IMR-90 (cell line): ENCODE measurements around the gene ACSL6. TPM values are rescaled to one million over a fixed set of nuclear protein-coding genes. Genes with fewer than 3 reads are reported as not detected.

Experiments used
- ATAC-seq: fragments of 200-7000 bp; cut with Tn5 transposase; 2 replicates; pipeline ENCODE4 v1.9.1; 2020; ENCODE audit warnings: low read depth, mild to moderate bottlenecking, moderate library complexity
- BruUV-seq: library from RNA; stranded (reverse); fragments of 400-500 nt; replicated peaks from 2 replicates; lab custom pipeline; 2021; lab: Mats Ljungman, UMichigan
- CTCF ChIA-PET: fragments of 300-600 bp; formaldehyde crosslinking; extraction: SDS; loops from one replicate; lab custom pipeline; 2021; ENCODE audit warnings: antibody characterized with exemption; lab: Yijun Ruan, JAX
- POLR2A ChIA-PET: fragments of 300-600 bp; sonication (Branson Sonifier 250); formaldehyde crosslinking; loops from one replicate; lab custom pipeline; 2022; ENCODE audit warnings: antibody characterized with exemption; ENCODE audit not compliant: unreplicated experiment; lab: Charles Lee
- DNase-seq: peaks from one replicate; pipeline ENCODE4 v3.0.0; 2013
- H2AFZ ChIP-seq: replicated peaks from 2 replicates; pipeline ENCODE3; 2013; ENCODE audit warnings: low read length, mild to moderate bottlenecking; ENCODE audit not compliant: poor library complexity
- H2AK5ac ChIP-seq: 2 replicates; pipeline ENCODE4 v1.6.1; 2013; ENCODE audit warnings: low read depth, low read length, inconsistent platforms
- H2AK9ac ChIP-seq: replicated peaks from 2 replicates; pipeline ENCODE3; 2013; ENCODE audit warnings: mild to moderate bottlenecking, low read depth, low read length, moderate library complexity; ENCODE audit not compliant: poor library complexity
- H2BK120ac ChIP-seq: 2 replicates; pipeline ENCODE4 v1.6.1; 2013; ENCODE audit warnings: low read depth, low read length, inconsistent platforms
- H2BK15ac ChIP-seq: 3 replicates; pipeline ENCODE4 v1.6.1; 2013; ENCODE audit warnings: low read depth, low read length, inconsistent platforms
- H2BK20ac ChIP-seq: 2 replicates; pipeline ENCODE4 v1.6.1; 2013; ENCODE audit warnings: low read depth, mild to moderate bottlenecking, inconsistent platforms, low read length, moderate library complexity
- H2BK5ac ChIP-seq: 2 replicates; pipeline ENCODE4 v1.6.1; 2013; ENCODE audit warnings: mild to moderate bottlenecking, low read depth, low read length, inconsistent platforms; ENCODE audit not compliant: poor library complexity, severe bottlenecking
- H3K14ac ChIP-seq: replicated peaks from 2 replicates; pipeline ENCODE4 v1.6.1; 2013; ENCODE audit warnings: low read depth, low read length, inconsistent platforms
- H3K18ac ChIP-seq: 2 replicates; pipeline ENCODE4 v1.6.1; 2013; ENCODE audit warnings: low read depth, low read length, control low read depth
- H3K23ac ChIP-seq: 2 replicates; pipeline ENCODE4 v1.6.1; 2013; ENCODE audit warnings: low read depth, low read length, inconsistent platforms
- H3K27ac ChIP-seq: 2 replicates; pipeline ENCODE4 v1.5.1; 2013; ENCODE audit warnings: mild to moderate bottlenecking, control low read depth, low read length; ENCODE audit not compliant: insufficient read depth
- H3K27me3 ChIP-seq: 2 replicates; pipeline ENCODE4 v1.6.1; 2013; ENCODE audit warnings: low read length; ENCODE audit not compliant: control insufficient read depth, insufficient read depth
- H3K36me3 ChIP-seq: 2 replicates; pipeline ENCODE4 v1.6.1; 2013; ENCODE audit warnings: low read length, mixed read lengths; ENCODE audit not compliant: control insufficient read depth, insufficient read depth
- H3K4ac ChIP-seq: 2 replicates; pipeline ENCODE4 v1.6.1; 2013; ENCODE audit warnings: low read depth, low read length, inconsistent platforms
- H3K4me1 ChIP-seq: 2 replicates; pipeline ENCODE4 v1.6.1; 2013; ENCODE audit warnings: low read length, mixed read lengths; ENCODE audit not compliant: control insufficient read depth, insufficient read depth
- H3K4me2 ChIP-seq: 2 replicates; pipeline ENCODE4 v1.6.1; 2013; ENCODE audit warnings: low read depth, mild to moderate bottlenecking, control low read depth, low read length, moderate library complexity
- H3K4me3 ChIP-seq: 2 replicates; pipeline ENCODE4 v1.5.1; 2013; ENCODE audit warnings: low read depth, mild to moderate bottlenecking, control low read depth, low read length, moderate library complexity; ENCODE audit not compliant: insufficient read depth
- H3K56ac ChIP-seq: 2 replicates; pipeline ENCODE4 v1.6.1; 2013; ENCODE audit warnings: low read length, inconsistent platforms; ENCODE audit not compliant: insufficient read depth; ENCODE audit errors: extremely low read depth
- H3K79me1 ChIP-seq, 2 experiments: 2 replicates each; pipeline ENCODE4 v1.6.1; 2013; ENCODE audit warnings: low read length in 2 of 2, inconsistent platforms in 1 of 2, low read depth in 1 of 2
- H3K9ac ChIP-seq: 2 replicates; pipeline ENCODE4 v1.6.1; 2013; ENCODE audit warnings: low read depth, low read length, control low read depth
- H3K9me1 ChIP-seq: 2 replicates; pipeline ENCODE4 v1.6.1; 2013; ENCODE audit warnings: low read length, inconsistent platforms; ENCODE audit not compliant: insufficient read depth
- H3K9me3 ChIP-seq: 2 replicates; pipeline ENCODE4 v1.6.1; 2013; ENCODE audit warnings: low read length; ENCODE audit not compliant: control insufficient read depth, insufficient read depth
- H4K20me1 ChIP-seq: 2 replicates; pipeline ENCODE4 v1.6.1; 2013; ENCODE audit warnings: low read length, inconsistent platforms; ENCODE audit not compliant: insufficient read depth
- H4K5ac ChIP-seq: 2 replicates; pipeline ENCODE4 v1.6.1; 2013; ENCODE audit warnings: mild to moderate bottlenecking, low read depth, low read length, control low read depth
- H4K8ac ChIP-seq, 2 experiments: 2 replicates each; pipeline ENCODE4 v1.6.1; 2013; ENCODE audit warnings: low read depth in 2 of 2, low read length in 2 of 2, control low read depth in 1 of 2, inconsistent platforms in 1 of 2
- H4K91ac ChIP-seq: 2 replicates; pipeline ENCODE4 v1.6.1; 2013; ENCODE audit warnings: low read depth, low read length, inconsistent platforms; ENCODE audit not compliant: insufficient read depth
- BHLHE40 ChIP-seq: fragments of 150-350 bp; IDR thresholded peaks from 2 replicates; pipeline ENCODE4 v1.6.1; 2016; ENCODE audit warnings: mild to moderate bottlenecking, low read depth, low read length
- CEBPB ChIP-seq: IDR thresholded peaks from 2 replicates; pipeline ENCODE4 v1.6.1; 2012; ENCODE audit warnings: low read depth, low read length, improper control_type of control experiment
- CHD1 ChIP-seq: IDR thresholded peaks from 2 replicates; pipeline ENCODE4 v1.6.1; 2012; ENCODE audit warnings: low read depth, low read length, improper control_type of control experiment
- CTCF ChIP-seq: conservative IDR thresholded peaks from 2 replicates; pipeline ENCODE4 v1.5.1; 2012; ENCODE audit warnings: mild to moderate bottlenecking, low read depth, low read length, improper control_type of control experiment
- ELK1 ChIP-seq: fragments of 150-350 bp; IDR thresholded peaks from 2 replicates; pipeline ENCODE4 v1.6.1; 2016; ENCODE audit warnings: low read depth, mild to moderate bottlenecking, low read length, moderate library complexity, borderline replicate concordance
- FOS ChIP-seq: fragments of 150-350 bp; IDR thresholded peaks from 2 replicates; pipeline ENCODE4 v1.6.1; 2016; ENCODE audit warnings: low read depth, low read length
- MAFK ChIP-seq: IDR thresholded peaks from 2 replicates; pipeline ENCODE4 v1.6.1; 2012; ENCODE audit warnings: low read depth, low read length, improper control_type of control experiment
- MAZ ChIP-seq: IDR thresholded peaks from 2 replicates; pipeline ENCODE4 v1.6.1; 2012; ENCODE audit warnings: low read depth, mild to moderate bottlenecking, low read length, improper control_type of control experiment, moderate library complexity, borderline replicate concordance
- MXI1 ChIP-seq: IDR thresholded peaks from 2 replicates; pipeline ENCODE4 v1.6.1; 2012; ENCODE audit warnings: low read depth, mild to moderate bottlenecking, low read length, moderate library complexity, borderline replicate concordance
- NFE2L2 ChIP-seq: fragments of 150-350 bp; IDR thresholded peaks from 2 replicates; pipeline ENCODE4 v1.6.1; 2016; ENCODE audit warnings: low read depth, mild to moderate bottlenecking, low read length
- POLR2A ChIP-seq: IDR thresholded peaks from 2 replicates; pipeline ENCODE4 v1.6.1; 2012; ENCODE audit warnings: mild to moderate bottlenecking, low read depth, low read length
- RAD21 ChIP-seq: IDR thresholded peaks from 2 replicates; pipeline ENCODE4 v1.6.1; 2012; ENCODE audit warnings: low read length, improper control_type of control experiment
- RCOR1 ChIP-seq: IDR thresholded peaks from 2 replicates; pipeline ENCODE4 v1.6.1; 2012; ENCODE audit warnings: mild to moderate bottlenecking, low read length, improper control_type of control experiment; ENCODE audit not compliant: insufficient replicate concordance
- RFX5 ChIP-seq: IDR thresholded peaks from 2 replicates; pipeline ENCODE4 v1.8.0; 2012; ENCODE audit warnings: low read depth, mild to moderate bottlenecking, low read length, moderate library complexity
- SMC3 ChIP-seq: fragments of 150-350 bp; IDR thresholded peaks from 2 replicates; pipeline ENCODE4 v1.6.1; 2016; ENCODE audit warnings: low read depth, mild to moderate bottlenecking, antibody characterized with exemption, low read length, moderate library complexity
- USF2 ChIP-seq: fragments of 150-350 bp; IDR thresholded peaks from 2 replicates; pipeline ENCODE4 v1.6.1; 2017; ENCODE audit warnings: mild to moderate bottlenecking, antibody characterized with exemption, low read length, low read depth
- WGBS, 2 experiments: methylation state at CpG; one replicate each; pipeline versions ENCODE4 v1.1.5 to v1.1.7; 2013; ENCODE audit warnings: missing lambda C conversion rate in 2 of 2; ENCODE audit not compliant: insufficient read length in 1 of 2; ENCODE audit errors: extremely low coverage in 2 of 2; 5-methylcytosine and 5-hydroxymethylcytosine counted together
- dilution Hi-C: fragments of 300-500 bp; cut with HindIII; formaldehyde crosslinking; loops from one replicate; pipeline ENCODE4 v1.14.3; 2018; ENCODE audit warnings: low sequenced_read_pairs; ENCODE audit not compliant: unreplicated experiment
- in situ Hi-C: fragments of 300-500 bp; cut with MboI; formaldehyde crosslinking; loops from 3 replicates; pipeline ENCODE4 v1.14.3; 2019; ENCODE audit warnings: low sequenced_read_pairs, inconsistent platforms, mixed read lengths
- intact Hi-C: fragments of 100-400 bp; cut with micrococcal nuclease; formaldehyde crosslinking; loops from 2 replicates; pipeline ENCODE4 v1.10.0; 2022
- polyA plus RNA-seq, 3 experiments: library from polyadenylated mRNA; depleted of rRNA; stranded (reverse); fragments of >200 nt; gene quantifications; 2 replicates each; pipeline ENCODE4 v1.2.3, GENCODE V29; 2012; ENCODE audit warnings: low replicate concordance in 1 of 3
- total RNA-seq: library from RNA; depleted of rRNA; stranded (reverse); fragments of >200 nt; gene quantifications from 2 replicates; pipeline ENCODE4 v1.2.3, GENCODE V29; 2012

Gene ACSL6
- total and polyA plus RNA-seq, 2 of the 4 experiments (the other 2 are of a cell fraction): not detected

GRCh38 chr5:131983244-131983771 is 28.1 kb downstream of the ACSL6 start:
- in situ Hi-C loops (no loop called here), dilution Hi-C loops (no loop called here), intact Hi-C loops (no loop called here)
- WGBS, 2 experiments: no CpG with 5 or more reads among the region's 2 CpGs
- Histone ChIP-seq H3K18ac (no peak overlapping the region), H3K4ac (no peak overlapping the region), H3K27ac (no peak overlapping the region), H3K56ac (no peak overlapping the region), H2AFZ (no peak overlapping the region), H3K36me3 (no peaks in the 10 kb centered on the region), H4K91ac (no peak overlapping the region), H3K4me1 (no peaks in the 10 kb centered on the region), H3K14ac (no peak overlapping the region), H3K27me3 (peaks cover 20% of the 10 kb centered on the region), H3K4me3 (no peak overlapping the region), H3K23ac (no peak overlapping the region), H4K8ac (no peak overlapping the region), H3K9ac (no peak overlapping the region), H2BK15ac (no peak overlapping the region), H4K5ac (no peak overlapping the region), H3K9me3 (no peaks in the 10 kb centered on the region), H2AK5ac (no peak overlapping the region), H2BK20ac (no peak overlapping the region), H2BK120ac (no peak overlapping the region), H2BK5ac (no peak overlapping the region), H4K20me1 (no peaks in the 10 kb centered on the region), H3K4me2 (no peak overlapping the region), H2AK9ac (no peak overlapping the region), H3K9me1 (no peaks in the 10 kb centered on the region), H3K79me1 (no peaks in the 10 kb centered on the region)
- POLR2A ChIA-PET: no interaction called here
- BruUV-seq: no TSS peak
- CTCF ChIA-PET: no interaction called here
- ATAC-seq (no peak), DNase-seq (no peak)
- TF ChIP-seq MAZ (no peak), CEBPB (no peak), NFE2L2 (no peak), ELK1 (no peak), MAFK (no peak), BHLHE40 (no peak), RFX5 (no peak), FOS (no peak), MXI1 (no peak), RAD21 (no peak), USF2 (no peak), CHD1 (no peak), RCOR1 (no peak), CTCF (no peak), SMC3 (no peak), POLR2A (no peak)
